NK-92 (cell line): ENCODE measurements around the gene IRF1.

Experiments
- DNase-seq: peaks from one replicate; lab custom pipeline; 2025; ENCODE audit not compliant: unreplicated experiment; lab: John Stamatoyannopoulos, UW

IRF1 gene

GRCh38 chr5:132500931-132501628, 10.5 kb upstream of the IRF1 start:
- peak; percentile 29 for DNase-seq

- no peak for DNase-seq
These were observed 9.8 kb upstream of the IRF1 start for GRCh38 chr5:132500244-132500930.

- DNase-seq: no peak
These were observed 9.1 kb upstream of the IRF1 start for GRCh38 chr5:132499440-132500243.

- no peak for DNase-seq
These were observed 8.2 kb upstream of the IRF1 start for GRCh38 chr5:132498686-132499271.

- no peak for DNase-seq
These were observed 7.6 kb upstream of the IRF1 start for GRCh38 chr5:132498152-132498551.

- DNase-seq: no peak
These were observed 7.0 kb upstream of the IRF1 start for GRCh38 chr5:132497488-132497997.

- DNase-seq: no peak
These were observed 6.3 kb upstream of the IRF1 start for GRCh38 chr5:132496631-132497487.

GRCh38 chr5:132496191-132496630, 5.6 kb upstream of the IRF1 start:
- peak; percentile 31 for DNase-seq

- DNase-seq: no peak
These were observed 5.2 kb upstream of the IRF1 start for GRCh38 chr5:132495667-132496190.

GRCh38 chr5:132493821-132494220, 3.2 kb upstream of the IRF1 start:
- DNase-seq: no peak

- DNase-seq: no peak
These were observed 2.7 kb upstream of the IRF1 start for GRCh38 chr5:132493241-132493640.

GRCh38 chr5:132492386-132493125, 2.0 kb upstream of the IRF1 start:
- no peak for DNase-seq

GRCh38 chr5:132491368-132492364, 1.1 kb upstream of the IRF1 start:
- no peak for DNase-seq

- no peak for DNase-seq
These were observed 596 bp downstream of the IRF1 start for GRCh38 chr5:132489871-132490483.

- DNase-seq: no peak
These were observed 1.4 kb downstream of the IRF1 start for GRCh38 chr5:132489051-132489770.

- DNase-seq: no peak
These were observed 2.0 kb downstream of the IRF1 start for GRCh38 chr5:132488590-132488989.
